Measurements from ENCODE around the gene SELENOP.

DNA sequence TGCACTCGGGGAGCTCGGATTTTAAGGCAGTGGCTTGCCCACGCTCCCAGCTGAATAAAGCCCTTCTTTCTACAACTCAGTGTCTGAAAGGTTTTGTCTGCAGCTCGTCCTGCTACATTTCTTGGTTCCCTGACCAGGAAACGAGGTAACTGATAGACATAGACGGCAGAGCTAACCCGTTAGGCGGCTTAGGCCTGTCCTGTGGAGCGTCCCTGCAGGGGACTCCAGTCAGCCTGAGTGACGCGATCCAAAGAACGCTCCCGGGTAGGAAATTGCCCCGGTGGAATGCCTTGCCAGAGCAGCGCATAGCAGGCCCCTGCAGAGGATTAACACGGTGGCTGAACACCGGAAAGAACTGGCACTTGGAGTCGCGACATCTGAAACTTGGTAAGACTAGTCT is 1.8 kb upstream of the SELENOP start:
- TF ChIP-seq RFX5 (IDR thresholded peaks at IDR 0.05; ENCODE audit: low read depth, low read length): no peak
- TF ChIP-seq, protein P1, sequence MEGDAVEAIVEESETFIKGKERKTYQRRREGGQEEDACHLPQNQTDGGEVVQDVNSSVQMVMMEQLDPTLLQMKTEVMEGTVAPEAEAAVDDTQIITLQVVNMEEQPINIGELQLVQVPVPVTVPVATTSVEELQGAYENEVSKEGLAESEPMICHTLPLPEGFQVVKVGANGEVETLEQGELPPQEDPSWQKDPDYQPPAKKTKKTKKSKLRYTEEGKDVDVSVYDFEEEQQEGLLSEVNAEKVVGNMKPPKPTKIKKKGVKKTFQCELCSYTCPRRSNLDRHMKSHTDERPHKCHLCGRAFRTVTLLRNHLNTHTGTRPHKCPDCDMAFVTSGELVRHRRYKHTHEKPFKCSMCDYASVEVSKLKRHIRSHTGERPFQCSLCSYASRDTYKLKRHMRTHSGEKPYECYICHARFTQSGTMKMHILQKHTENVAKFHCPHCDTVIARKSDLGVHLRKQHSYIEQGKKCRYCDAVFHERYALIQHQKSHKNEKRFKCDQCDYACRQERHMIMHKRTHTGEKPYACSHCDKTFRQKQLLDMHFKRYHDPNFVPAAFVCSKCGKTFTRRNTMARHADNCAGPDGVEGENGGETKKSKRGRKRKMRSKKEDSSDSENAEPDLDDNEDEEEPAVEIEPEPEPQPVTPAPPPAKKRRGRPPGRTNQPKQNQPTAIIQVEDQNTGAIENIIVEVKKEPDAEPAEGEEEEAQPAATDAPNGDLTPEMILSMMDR (CRISPR knock-in tag; IDR thresholded peaks at IDR 0.05): no peak
- TF ChIP-seq, protein P2, sequence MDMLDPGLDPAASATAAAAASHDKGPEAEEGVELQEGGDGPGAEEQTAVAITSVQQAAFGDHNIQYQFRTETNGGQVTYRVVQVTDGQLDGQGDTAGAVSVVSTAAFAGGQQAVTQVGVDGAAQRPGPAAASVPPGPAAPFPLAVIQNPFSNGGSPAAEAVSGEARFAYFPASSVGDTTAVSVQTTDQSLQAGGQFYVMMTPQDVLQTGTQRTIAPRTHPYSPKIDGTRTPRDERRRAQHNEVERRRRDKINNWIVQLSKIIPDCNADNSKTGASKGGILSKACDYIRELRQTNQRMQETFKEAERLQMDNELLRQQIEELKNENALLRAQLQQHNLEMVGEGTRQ (IDR thresholded peaks at IDR 0.05; ENCODE audit: low read depth, low read length): no peak
- TF ChIP-seq, protein P2 (CRISPR knock-in tag; IDR thresholded peaks at IDR 0.05; ENCODE audit: borderline replicate concordance): no peak
